GM18505 (cell line): Measurements from ENCODE around the gene MAML2.

Experiments
- ATAC-seq: cut with Tn5 transposase; IDR thresholded peaks from one replicate; pipeline ENCODE4 v1.9.1; 2021; ENCODE audit not compliant: unreplicated experiment
- POLR2A ChIP-seq: IDR thresholded peaks from 4 replicates; pipeline ENCODE4 v1.6.1; 2011; ENCODE audit warnings: borderline replicate concordance; ENCODE audit not compliant: insufficient read depth, insufficient read length; ENCODE audit errors: extremely low read depth

The MAML2 gene

GRCh38 chr11:96257036-96257435, 86.0 kb downstream of the MAML2 start:
- no peak for TF ChIP-seq POLR2A
- ATAC-seq: no peak

- no peak for ATAC-seq
- no peak for TF ChIP-seq POLR2A
Measured at GRCh38 chr11:96256215-96257011, 86.6 kb downstream of the MAML2 start.

- ATAC-seq: no peak
- no peak for TF ChIP-seq POLR2A
Measured at GRCh38 chr11:96254854-96255253, 88.1 kb downstream of the MAML2 start.

- peak; percentile 41 for ATAC-seq
- TF ChIP-seq POLR2A: no peak
Measured at GRCh38 chr11:96254087-96254486, 88.9 kb downstream of the MAML2 start.

GRCh38 chr11:96246718-96247552, 96.1 kb downstream of the MAML2 start:
- ATAC-seq: no peak
- TF ChIP-seq POLR2A: no peak

- peak; percentile 88 for ATAC-seq
- TF ChIP-seq POLR2A: peak; percentile 65
Measured at GRCh38 chr11:96242971-96243647, 99.9 kb downstream of the MAML2 start.

- no peak for ATAC-seq
- TF ChIP-seq POLR2A: no peak
Measured at GRCh38 chr11:96242191-96242847, 100.7 kb downstream of the MAML2 start.

GRCh38 chr11:96241331-96241841, 101.6 kb downstream of the MAML2 start:
- no peak for ATAC-seq
- TF ChIP-seq POLR2A: no peak

GRCh38 chr11:96238563-96239135, 104.3 kb downstream of the MAML2 start:
- no peak for ATAC-seq
- no peak for TF ChIP-seq POLR2A

GRCh38 chr11:96237766-96238266, 105.2 kb downstream of the MAML2 start:
- no peak for ATAC-seq
- no peak for TF ChIP-seq POLR2A

- peak; percentile 90 for ATAC-seq
- TF ChIP-seq POLR2A: no peak
Measured at GRCh38 chr11:96235751-96236150, 107.2 kb downstream of the MAML2 start.

GRCh38 chr11:96234866-96235441, 108.0 kb downstream of the MAML2 start:
- no peak for ATAC-seq
- TF ChIP-seq POLR2A: no peak

GRCh38 chr11:96232132-96232531, 110.9 kb downstream of the MAML2 start:
- no peak for ATAC-seq
- no peak for TF ChIP-seq POLR2A

GRCh38 chr11:96230686-96231085, 112.3 kb downstream of the MAML2 start:
- no peak for ATAC-seq
- TF ChIP-seq POLR2A: no peak
